OCI-LY3 (cell line): ENCODE measurements around the gene LYST.

Source experiments
- EZH2phosphoT487 ChIP-seq: fragments of 200-600 bp; shearing (Covaris generic); IDR thresholded peaks from 2 replicates; pipeline ENCODE4 v1.6.1; 2018; ENCODE audit warnings: antibody characterized with exemption, mixed run types, low read depth
- TF ChIP-seq, protein P1 (sequence below): fragments of 200-600, 300-600 bp; sonication (generic); IDR thresholded peaks from 2 replicates; pipeline ENCODE4 v1.5.1; 2014; ENCODE audit warnings: antibody characterized with exemption, low read length, low read depth

DNA sequence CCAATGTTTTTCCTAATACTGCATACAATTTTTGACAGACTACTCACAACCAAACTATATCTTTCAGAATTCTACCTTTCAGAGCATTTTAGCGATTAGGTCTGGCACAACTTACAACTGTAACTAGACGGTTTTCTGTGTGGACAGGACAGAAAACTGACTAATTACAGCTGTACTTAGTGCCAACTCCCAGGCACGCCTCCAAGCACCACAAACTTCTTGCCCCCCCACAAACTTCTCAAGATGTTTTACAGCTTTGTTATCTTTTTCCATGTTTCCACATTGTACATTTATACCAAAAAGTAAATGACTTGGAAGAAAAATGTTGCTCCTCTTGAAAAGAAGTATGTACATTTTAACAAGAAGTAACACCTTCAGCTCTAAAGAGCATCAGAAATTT is 13.8 kb downstream of the LYST start:
- TF ChIP-seq, protein P1, sequence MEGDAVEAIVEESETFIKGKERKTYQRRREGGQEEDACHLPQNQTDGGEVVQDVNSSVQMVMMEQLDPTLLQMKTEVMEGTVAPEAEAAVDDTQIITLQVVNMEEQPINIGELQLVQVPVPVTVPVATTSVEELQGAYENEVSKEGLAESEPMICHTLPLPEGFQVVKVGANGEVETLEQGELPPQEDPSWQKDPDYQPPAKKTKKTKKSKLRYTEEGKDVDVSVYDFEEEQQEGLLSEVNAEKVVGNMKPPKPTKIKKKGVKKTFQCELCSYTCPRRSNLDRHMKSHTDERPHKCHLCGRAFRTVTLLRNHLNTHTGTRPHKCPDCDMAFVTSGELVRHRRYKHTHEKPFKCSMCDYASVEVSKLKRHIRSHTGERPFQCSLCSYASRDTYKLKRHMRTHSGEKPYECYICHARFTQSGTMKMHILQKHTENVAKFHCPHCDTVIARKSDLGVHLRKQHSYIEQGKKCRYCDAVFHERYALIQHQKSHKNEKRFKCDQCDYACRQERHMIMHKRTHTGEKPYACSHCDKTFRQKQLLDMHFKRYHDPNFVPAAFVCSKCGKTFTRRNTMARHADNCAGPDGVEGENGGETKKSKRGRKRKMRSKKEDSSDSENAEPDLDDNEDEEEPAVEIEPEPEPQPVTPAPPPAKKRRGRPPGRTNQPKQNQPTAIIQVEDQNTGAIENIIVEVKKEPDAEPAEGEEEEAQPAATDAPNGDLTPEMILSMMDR = no peak
- no peak for TF ChIP-seq EZH2phosphoT487
